Fibroblast of gingiva (primary cell): ENCODE results near the gene SRRM4.
"Not testable (repeated sequence)": the region's sequence is repeated elsewhere in the genome, so short reads cannot be mapped to it uniquely, and the experiment has no call there.

Source experiments
- DNase-seq: peaks from one replicate; pipeline ENCODE4 v3.0.0-alpha.2; 2011; ENCODE audit warnings: low read depth

SRRM4 gene

GRCh38 chr12:118981285-118982211 lies at the start of gene SRRM4:
Gene SRRM4, plus strand, starts transcription at chr12:118981541. Its CDS starts 342 bp downstream, at chr12:118981883.
- no peak for DNase-seq

- DNase-seq, result no peak
These were observed 35.1 kb upstream of the SRRM4 start for GRCh38 chr12:118946256-118946655.

GRCh38 chr12:118958520-118958919 lies 22.8 kb upstream of the SRRM4 start:
- no peak for DNase-seq

GRCh38 chr12:118959348-118959747 lies 22.0 kb upstream of the SRRM4 start:
- no peak for DNase-seq

- no peak for DNase-seq
These were observed 21.3 kb upstream of the SRRM4 start for GRCh38 chr12:118959985-118960560.

- DNase-seq, result no peak
These were observed 20.5 kb upstream of the SRRM4 start for GRCh38 chr12:118960865-118961264.

GRCh38 chr12:118964988-118965387 lies 16.4 kb upstream of the SRRM4 start:
- no peak for DNase-seq

DNA sequence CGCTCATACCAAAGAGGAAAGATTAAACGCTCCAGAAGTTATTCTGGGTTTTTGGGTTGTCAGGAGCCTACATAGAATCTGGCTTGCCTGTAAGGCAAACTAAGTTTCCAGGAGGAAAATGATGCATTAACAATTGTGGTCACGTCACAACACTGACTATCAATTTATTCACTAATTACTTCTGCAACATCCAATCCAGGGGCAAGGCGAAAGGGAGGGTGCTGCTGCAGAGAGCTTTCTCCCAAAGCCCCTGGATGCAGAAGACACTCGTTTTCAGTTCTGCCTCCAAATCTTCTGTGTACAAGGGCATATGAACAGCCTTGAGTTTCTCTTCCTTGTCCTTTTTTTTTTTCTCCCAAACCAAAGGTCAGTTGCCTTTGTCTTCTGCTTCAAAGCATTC lies 10.5 kb upstream of the SRRM4 start:
- no peak for DNase-seq

- no peak for DNase-seq
These were observed 8.4 kb upstream of the SRRM4 start for GRCh38 chr12:118972982-118973381.

- peak; percentile 2 for DNase-seq
These were observed 1.5 kb upstream of the SRRM4 start for GRCh38 chr12:118979763-118980406.

DNA sequence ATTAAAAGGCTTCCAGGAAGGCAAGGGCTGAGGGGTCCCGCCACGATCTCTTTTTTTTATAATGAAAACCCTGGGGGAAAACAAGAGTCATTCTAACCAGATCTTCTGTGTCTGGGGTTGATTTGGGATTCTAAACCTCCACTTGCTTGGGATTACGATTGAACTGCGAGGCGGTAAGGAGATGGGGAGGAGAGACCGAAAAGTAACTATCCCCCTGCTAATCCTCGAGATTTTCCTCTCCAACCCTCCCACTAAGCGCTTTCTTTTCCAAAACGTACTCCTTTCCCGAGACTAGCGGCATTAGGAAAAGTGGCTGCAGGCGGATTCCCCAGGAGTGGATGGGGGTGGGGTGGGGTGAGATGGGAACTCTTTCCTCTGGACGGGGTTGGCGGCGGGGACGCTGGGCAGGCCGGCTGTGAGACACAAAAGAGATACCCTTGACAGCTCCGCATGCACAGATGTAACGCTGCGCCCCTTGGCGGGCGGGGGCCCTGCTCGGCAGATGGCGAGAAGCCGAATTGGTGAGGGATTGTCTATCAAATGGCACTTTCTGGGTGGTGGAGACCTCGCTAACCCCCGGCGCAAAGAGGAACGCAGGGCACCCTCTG lies 830 bp upstream of the SRRM4 start:
- no peak for DNase-seq

DNA sequence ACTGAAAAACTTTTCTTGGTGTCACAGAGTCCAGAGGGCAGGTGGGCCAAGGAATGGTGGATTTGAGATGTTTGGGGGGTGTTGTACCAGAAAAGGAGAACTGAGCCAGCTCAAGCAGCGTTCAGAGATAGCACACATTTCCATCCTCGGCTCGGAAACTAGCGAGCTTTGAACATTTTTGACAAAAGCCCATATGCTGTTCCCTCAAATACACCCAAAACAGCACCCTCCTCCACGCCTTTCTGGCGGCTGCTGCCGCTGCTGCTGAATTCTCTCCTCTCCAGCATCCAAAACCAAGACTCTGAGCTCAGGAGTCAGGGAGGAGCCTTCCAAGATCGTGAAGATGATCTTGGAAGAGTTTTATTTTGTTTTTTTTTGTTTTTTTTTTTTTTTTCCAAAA lies 961 bp downstream of the SRRM4 start:
- DNase-seq, result no peak

DNA sequence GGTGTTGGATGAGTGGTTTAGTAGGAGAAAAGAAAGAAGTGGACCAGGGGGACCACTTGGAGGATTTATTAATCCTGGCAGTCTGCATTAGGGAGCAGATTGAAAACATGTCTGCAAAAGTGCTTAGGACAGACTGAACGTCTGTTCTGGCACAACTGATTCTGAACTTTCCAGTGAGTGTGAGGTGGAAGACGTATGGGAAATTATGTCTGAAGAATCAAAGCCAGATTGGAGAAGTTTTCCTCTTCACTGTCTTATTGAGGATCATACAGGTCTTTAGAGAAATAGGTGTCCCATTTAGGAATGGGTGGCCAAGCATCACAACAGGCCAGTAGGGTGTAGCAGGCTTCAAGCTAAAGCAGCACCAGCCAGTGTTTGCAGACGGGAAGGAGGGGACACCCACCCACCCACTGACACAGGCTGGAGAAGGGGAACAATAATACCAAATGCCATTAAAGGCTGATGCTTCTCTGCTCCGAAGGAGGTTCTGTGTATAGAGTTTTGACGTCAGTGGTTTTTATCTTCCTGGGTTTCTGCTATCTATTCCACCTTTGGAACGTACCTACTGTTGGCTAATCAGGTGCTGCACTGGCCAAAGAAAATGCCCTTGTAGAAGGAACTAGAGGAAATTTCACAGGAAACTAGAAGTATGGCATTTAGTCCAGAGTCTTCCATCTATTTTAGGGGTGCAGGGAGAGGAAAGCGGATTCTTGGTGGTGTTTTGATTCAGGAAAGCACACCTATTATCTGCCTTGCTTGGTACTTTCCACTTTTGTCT lies 1.8 kb downstream of the SRRM4 start:
- DNase-seq, result no peak

DNA sequence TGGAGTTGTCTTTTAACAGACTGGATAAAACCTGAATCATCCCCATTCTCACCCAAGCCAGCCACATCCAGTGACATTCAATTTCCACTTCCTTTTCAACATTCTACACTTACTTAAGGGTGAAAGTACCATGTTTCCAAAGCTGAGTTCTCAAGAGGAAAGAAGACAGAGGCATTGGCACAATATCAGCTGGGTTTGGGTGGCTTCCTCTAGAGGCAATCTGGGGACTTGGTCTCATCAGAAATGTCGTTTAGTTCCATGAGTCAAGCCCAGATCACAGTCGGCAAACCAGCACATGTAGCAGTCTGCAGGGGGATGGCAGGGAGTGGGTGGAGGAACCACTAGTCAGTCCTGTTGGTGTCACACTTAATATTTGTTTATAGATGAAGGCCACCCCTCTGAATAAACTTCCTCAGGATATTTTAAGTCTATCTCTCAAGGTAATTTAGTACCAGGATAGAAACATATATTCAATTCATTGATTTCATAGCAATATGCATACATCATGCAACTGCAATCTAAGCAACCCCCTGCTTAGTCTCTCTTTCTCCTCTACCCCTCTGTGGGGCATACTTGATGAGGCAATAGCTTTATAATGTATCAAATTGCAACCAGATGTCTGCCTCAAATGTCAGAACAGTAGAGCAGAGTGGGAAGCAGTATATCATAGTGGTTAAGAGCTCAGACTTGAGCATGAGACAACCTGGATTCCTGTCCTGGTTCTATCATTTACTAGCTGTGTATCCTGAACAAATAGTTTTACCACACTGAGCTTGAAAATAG lies 3.0 kb downstream of the SRRM4 start:
- DNase-seq, result no peak

DNA sequence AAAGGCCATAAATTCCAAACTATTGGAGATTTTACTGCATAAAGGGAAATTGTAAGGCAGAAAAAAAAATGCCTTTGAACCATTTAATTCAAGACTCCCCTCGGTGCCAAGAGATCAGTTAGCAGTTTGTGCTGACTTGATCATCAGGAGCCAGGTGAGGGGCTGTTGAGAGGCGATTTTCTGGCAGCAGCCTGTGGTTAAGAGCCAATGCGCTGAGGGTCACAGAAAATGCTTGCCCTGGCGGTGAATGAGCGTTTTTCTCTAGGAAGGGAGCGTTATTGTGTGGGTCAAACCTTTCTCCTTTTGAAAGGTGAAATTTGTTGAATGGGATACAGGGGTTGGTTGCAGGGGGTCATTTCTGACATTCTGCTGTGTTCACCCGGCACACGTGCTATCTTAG lies 4.7 kb downstream of the SRRM4 start:
- DNase-seq, result no peak

DNA sequence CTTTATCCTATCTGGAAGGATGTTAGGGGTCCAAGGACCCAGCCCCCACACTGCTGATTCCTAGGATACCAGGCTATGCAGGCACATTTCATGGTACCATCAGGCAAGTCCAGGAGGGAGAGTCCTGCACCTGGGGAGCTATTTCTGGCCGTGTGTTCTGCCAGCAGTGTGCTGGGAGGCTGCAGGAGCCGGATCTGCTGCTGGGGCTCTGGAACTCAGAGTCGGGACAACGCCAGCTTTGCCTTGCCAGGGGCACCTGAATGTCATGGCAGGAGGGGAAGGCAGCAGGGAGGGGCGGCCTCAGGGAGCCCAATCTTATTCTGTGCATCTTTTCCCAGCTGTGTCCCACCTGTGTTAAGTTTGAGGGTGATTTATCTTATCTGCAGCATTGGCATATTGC lies 17.8 kb downstream of the SRRM4 start:
- no peak for DNase-seq

DNA sequence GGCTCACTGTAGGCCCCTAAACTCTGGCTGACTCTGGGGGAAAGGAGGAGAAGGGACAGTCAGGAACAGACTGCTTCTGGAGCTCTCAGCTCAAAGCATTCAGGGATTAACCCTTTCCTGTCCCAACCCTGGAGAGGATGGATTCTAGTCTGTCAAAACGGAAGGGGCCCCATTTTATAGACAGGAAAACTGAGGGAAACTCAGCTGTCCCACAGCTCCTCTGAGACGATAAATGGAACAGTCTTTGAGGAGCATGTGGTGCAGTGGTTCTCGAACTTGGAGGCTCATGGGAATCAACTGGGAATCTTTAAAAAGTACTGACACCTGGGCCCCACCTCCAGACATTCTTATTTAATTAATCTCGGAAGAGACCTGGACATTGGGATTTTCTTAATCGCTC lies 23.7 kb downstream of the SRRM4 start:
- no peak for DNase-seq

- no peak for DNase-seq
These were observed 24.6 kb downstream of the SRRM4 start for GRCh38 chr12:119005913-119006312.

GRCh38 chr12:119006746-119007145 lies 25.4 kb downstream of the SRRM4 start:
- DNase-seq, result no peak

GRCh38 chr12:119008273-119008672 lies 26.9 kb downstream of the SRRM4 start:
- DNase-seq, result not testable (repeated sequence)

- no peak for DNase-seq
These were observed 27.4 kb downstream of the SRRM4 start for GRCh38 chr12:119008691-119009221.
